Ovary (tissue), 3 donors: ENCODE results near the gene GLP1R.

Experiments used
- EP300 ChIP-seq: sonication (generic); formaldehyde crosslinking; IDR thresholded peaks from one replicate; pipeline ENCODE4 v1.6.1; 2017; ENCODE audit warnings: antibody characterized with exemption
- POLR2A ChIP-seq: fragments of 450-650 bp; IDR thresholded peaks from one replicate; pipeline ENCODE4 v1.6.1; 2017; ENCODE audit warnings: antibody characterized with exemption, mild to moderate bottlenecking, moderate library complexity
- TF ChIP-seq, protein P1 (sequence below), 3 donors: fragments of 450-650 bp in 2 of 3; fragments of 200-600 bp in 1 of 3; IDR thresholded peaks; one replicate each; pipeline versions ENCODE4 v1.5.1 to v1.8.0; 2016 to 2022; ENCODE audit warnings: antibody characterized with exemption in 3 of 3, mild to moderate bottlenecking in 1 of 3
- donor health status: DM: no; HTN: no; CAD: no.

- TF ChIP-seq, protein P1, sequence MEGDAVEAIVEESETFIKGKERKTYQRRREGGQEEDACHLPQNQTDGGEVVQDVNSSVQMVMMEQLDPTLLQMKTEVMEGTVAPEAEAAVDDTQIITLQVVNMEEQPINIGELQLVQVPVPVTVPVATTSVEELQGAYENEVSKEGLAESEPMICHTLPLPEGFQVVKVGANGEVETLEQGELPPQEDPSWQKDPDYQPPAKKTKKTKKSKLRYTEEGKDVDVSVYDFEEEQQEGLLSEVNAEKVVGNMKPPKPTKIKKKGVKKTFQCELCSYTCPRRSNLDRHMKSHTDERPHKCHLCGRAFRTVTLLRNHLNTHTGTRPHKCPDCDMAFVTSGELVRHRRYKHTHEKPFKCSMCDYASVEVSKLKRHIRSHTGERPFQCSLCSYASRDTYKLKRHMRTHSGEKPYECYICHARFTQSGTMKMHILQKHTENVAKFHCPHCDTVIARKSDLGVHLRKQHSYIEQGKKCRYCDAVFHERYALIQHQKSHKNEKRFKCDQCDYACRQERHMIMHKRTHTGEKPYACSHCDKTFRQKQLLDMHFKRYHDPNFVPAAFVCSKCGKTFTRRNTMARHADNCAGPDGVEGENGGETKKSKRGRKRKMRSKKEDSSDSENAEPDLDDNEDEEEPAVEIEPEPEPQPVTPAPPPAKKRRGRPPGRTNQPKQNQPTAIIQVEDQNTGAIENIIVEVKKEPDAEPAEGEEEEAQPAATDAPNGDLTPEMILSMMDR (IDR thresholded peaks at IDR 0.05) = no peak
- no peak for TF ChIP-seq POLR2A
- no peak for TF ChIP-seq EP300
Measured at GRCh38 chr6:39086711-39087110, 38.1 kb downstream of the GLP1R start.
